HCT116 (cell line): ENCODE results near the gene BOC. TPM values are rescaled to one million over a fixed set of nuclear protein-coding genes. Genes with fewer than 3 reads are reported as not detected.

Experiments used
- ATAC-seq: fragments of 200-7000 bp; cut with Tn5 transposase; 2 replicates; pipeline ENCODE4 v1.9.1; 2020; ENCODE audit warnings: mild to moderate bottlenecking, moderate library complexity
- BruUV-seq: library from RNA; stranded (reverse); fragments of 400-500 nt; replicated peaks from 2 replicates; lab custom pipeline; 2021; lab: Mats Ljungman, UMichigan
- CTCF ChIA-PET: fragments of 300-600 bp; sonication (Branson Sonifier 250); formaldehyde crosslinking; loops from one replicate; lab custom pipeline; 2021; ENCODE audit warnings: antibody characterized with exemption; lab: Charles Lee
- POLR2A ChIA-PET: fragments of 300-600, 350-600 bp; sonication (Branson Sonifier 250); formaldehyde crosslinking; loops from one replicate; lab custom pipeline; 2021; ENCODE audit warnings: antibody characterized with exemption; lab: Charles Lee
- RAD21 ChIA-PET, 2 experiments: fragments of 300-600 bp; sonication (Branson Sonifier 250); formaldehyde crosslinking; loops; one replicate each; lab custom pipeline; 2023; ENCODE audit warnings: low total read pairs in 2 of 2; ENCODE audit not compliant: uncharacterized antibody in 2 of 2, unreplicated experiment in 2 of 2, low non-redundant PET in 1 of 2; lab: Charles Lee
- DNase-seq: peaks from one replicate; pipeline ENCODE4 v3.0.0-alpha.2; 2010; ENCODE audit warnings: low read depth, low spot score
- H2AFZ ChIP-seq: fragments of 200-600 bp; shearing (Covaris generic), sonication (generic); 2 replicates; pipeline ENCODE4 v1.6.1; 2017; ENCODE audit warnings: low read depth, mixed run types, mixed read lengths, antibody characterized with exemption, low read length; ENCODE audit not compliant: poor library complexity, severe bottlenecking
- H3K27ac ChIP-seq: 2 replicates; pipeline ENCODE4 v1.5.1; 2012; ENCODE audit warnings: low read depth, low read length
- H3K27me3 ChIP-seq: fragments of 200-600 bp; sonication (generic); 2 replicates; pipeline ENCODE4 v1.6.1; 2016; ENCODE audit warnings: mixed run types, low read length, mixed read lengths; ENCODE audit not compliant: insufficient read depth
- H3K36me3 ChIP-seq, 2 experiments: fragments of 200-500 bp in 1 of 2; fragments of 200-600 bp in 1 of 2; sonication (Bioruptor generic) in 1 of 2; sonication (generic) in 1 of 2; 2 replicates each; pipeline versions ENCODE4 v1.5.1 to v1.6.1; 2014 to 2016; ENCODE audit warnings: low read length in 2 of 2, inconsistent platforms in 1 of 2, mixed read lengths in 1 of 2, mixed run types in 1 of 2; ENCODE audit not compliant: insufficient read depth in 2 of 2, control insufficient read depth in 1 of 2
- H3K4me1 ChIP-seq, 2 experiments: fragments of 200-600 bp in 1 of 2; sonication (generic) in 1 of 2; 2 replicates each; pipeline versions ENCODE4 v1.5.1 to v1.6.1; 2012 to 2017; ENCODE audit warnings: low read length in 2 of 2, inconsistent platforms in 1 of 2, mild to moderate bottlenecking in 1 of 2, mixed read lengths in 1 of 2, mixed run types in 1 of 2, moderate library complexity in 1 of 2; ENCODE audit not compliant: insufficient read depth in 2 of 2, control insufficient read depth in 1 of 2
- H3K4me2 ChIP-seq: fragments of 200-600 bp; sonication (generic); 2 replicates; pipeline ENCODE4 v1.6.1; 2017; ENCODE audit warnings: mixed run types, low read length, mixed read lengths
- H3K4me3 ChIP-seq, 2 experiments: fragments of 200-600 bp in 1 of 2; sonication (generic) in 1 of 2; replicated peaks in 1 of 2; 2 replicates each; pipeline ENCODE4 v1.5.1; 2011 to 2016; ENCODE audit warnings: low read length in 2 of 2, control low read depth in 1 of 2, low read depth in 1 of 2, mild to moderate bottlenecking in 1 of 2, mixed read lengths in 1 of 2, mixed run types in 1 of 2
- H3K79me2 ChIP-seq: fragments of 200-600 bp; sonication (generic); 2 replicates; pipeline ENCODE4 v1.6.1; 2017; ENCODE audit warnings: mild to moderate bottlenecking, mixed run types, low read length, moderate library complexity, mixed read lengths; ENCODE audit not compliant: insufficient read depth
- H3K9ac ChIP-seq: fragments of 200-600 bp; sonication (generic); 2 replicates; pipeline ENCODE4 v1.6.1; 2016; ENCODE audit warnings: low read length, mixed read lengths
- H3K9me2 ChIP-seq: fragments of 200-600 bp; sonication (generic), shearing (Covaris generic); 2 replicates; pipeline ENCODE4 v1.6.1; 2017; ENCODE audit warnings: mixed run types, mild to moderate bottlenecking, moderate library complexity; ENCODE audit not compliant: insufficient read depth
- H3K9me3 ChIP-seq, 2 experiments: fragments of 200-500 bp in 1 of 2; fragments of 200-600 bp in 1 of 2; sonication (Bioruptor generic) in 1 of 2; sonication (generic) in 1 of 2; 2 replicates each; pipeline ENCODE4 v1.6.1; 2014 to 2017; ENCODE audit warnings: low read length in 2 of 2, mixed read lengths in 2 of 2, inconsistent platforms in 1 of 2, low read depth in 1 of 2, mild to moderate bottlenecking in 1 of 2, mixed run types in 1 of 2, moderate library complexity in 1 of 2; ENCODE audit not compliant: control insufficient read depth in 1 of 2, insufficient read depth in 1 of 2
- H4K20me1 ChIP-seq: fragments of 200-600 bp; sonication (generic), shearing (Covaris generic); 2 replicates; pipeline ENCODE4 v1.6.1; 2017; ENCODE audit warnings: mixed run types, mild to moderate bottlenecking, moderate library complexity; ENCODE audit not compliant: insufficient read depth
- CBX3 ChIP-seq: IDR thresholded peaks from 2 replicates; pipeline ENCODE4 v1.6.1; 2012; ENCODE audit warnings: low read depth
- EGR1 ChIP-seq: IDR thresholded peaks from 2 replicates; pipeline ENCODE4 v1.6.1; 2012; ENCODE audit warnings: low read depth
- POLR2A ChIP-seq: IDR thresholded peaks from 2 replicates; pipeline ENCODE4 v1.7.0; 2011; ENCODE audit warnings: borderline replicate concordance; ENCODE audit not compliant: insufficient read depth, insufficient read length; ENCODE audit errors: extremely low read depth
- POLR2AphosphoS5 ChIP-seq: IDR thresholded peaks from 2 replicates; pipeline ENCODE4 v1.6.1; 2011; ENCODE audit warnings: mild to moderate bottlenecking, low read depth, low read length, moderate library complexity
- RAD21 ChIP-seq: IDR thresholded peaks from 2 replicates; pipeline ENCODE4 v1.6.1; 2012; ENCODE audit warnings: low read depth, mild to moderate bottlenecking
- SIN3A ChIP-seq: IDR thresholded peaks from 2 replicates; pipeline ENCODE4 v1.6.1; 2012; ENCODE audit warnings: low read depth
- SP1 ChIP-seq: IDR thresholded peaks from 2 replicates; pipeline ENCODE4 v1.6.1; 2012; ENCODE audit warnings: low read depth
- SRF ChIP-seq: IDR thresholded peaks from 2 replicates; pipeline ENCODE4 v1.6.1; 2012; ENCODE audit warnings: low read depth
- YY1 ChIP-seq: IDR thresholded peaks from 2 replicates; pipeline ENCODE4 v1.6.1; 2011; ENCODE audit warnings: low read length, low read depth, moderate library complexity, mild to moderate bottlenecking; ENCODE audit not compliant: insufficient replicate concordance; ENCODE audit errors: extremely low read depth
- ZNF274 ChIP-seq: fragments of 200-500 bp; sonication (Bioruptor generic); IDR thresholded peaks from 2 replicates; pipeline ENCODE4 v1.6.1; 2014; ENCODE audit warnings: mild to moderate bottlenecking, low read depth, low read length, inconsistent platforms
- intact Hi-C: fragments of 100-400 bp; cut with micrococcal nuclease; formaldehyde crosslinking; loops from 2 replicates; pipeline ENCODE4 v1.10.0; 2022
- total RNA-seq: library from RNA; stranded (reverse); gene quantifications from one replicate; pipeline ENCODE4 v1.2.1, GENCODE V29; 2021; ENCODE audit not compliant: unreplicated experiment
- TF ChIP-seq, protein P1 (sequence below): IDR thresholded peaks from 2 replicates; pipeline ENCODE4 v1.6.1; 2012; ENCODE audit warnings: low read depth
- TF ChIP-seq, protein P2 (sequence below), 3 experiments: fragments of 200-600 bp in 1 of 3; sonication (generic) in 1 of 3; IDR thresholded peaks in 2 of 3; conservative IDR thresholded peaks in 1 of 3; 2 replicates each; pipeline ENCODE4 v1.5.1; 2012 to 2017; ENCODE audit warnings: low read depth in 2 of 3, low read length in 2 of 3, antibody characterized with exemption in 1 of 3, borderline replicate concordance in 1 of 3, control low read depth in 1 of 3, mild to moderate bottlenecking in 1 of 3, mixed read lengths in 1 of 3, mixed run types in 1 of 3, moderate library complexity in 1 of 3; ENCODE audit not compliant: insufficient read depth in 1 of 3

The BOC gene
- total RNA-seq, 1 experiment from 2014 or later = 3.3 TPM

DNA sequence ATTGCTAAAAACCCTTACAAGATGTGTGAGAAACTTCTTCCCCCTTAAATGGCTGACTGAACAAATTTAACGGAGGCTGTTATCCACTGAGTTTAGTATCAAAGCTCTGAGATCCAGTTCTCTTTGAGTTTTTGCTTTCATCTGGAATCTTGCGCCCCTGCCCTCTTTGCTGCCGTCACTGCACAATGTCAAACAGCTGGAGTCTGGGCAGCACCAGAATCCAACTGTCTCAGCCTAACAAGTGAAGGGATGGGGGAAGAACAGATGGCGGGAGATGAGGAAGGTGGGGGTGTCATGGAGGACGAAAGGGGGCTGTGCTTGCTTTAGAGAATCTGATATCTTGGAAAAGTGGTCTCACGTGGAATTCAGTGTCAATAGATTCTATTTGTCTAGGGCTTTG, 7.0 kb upstream of the BOC start:
- Histone ChIP-seq H2AFZ (no peak overlapping the region), H3K9ac (no peak overlapping the region), H3K27ac (no peak overlapping the region), H3K79me2 (no peaks in the 10 kb centered on the region), H3K9me2 (no peaks in the 10 kb centered on the region), H3K27me3 (no peaks in the 10 kb centered on the region), H3K4me3 (no peak overlapping the region), H3K4me1 (no peaks in the 10 kb centered on the region)
- no TSS peak for BruUV-seq
- no peak for DNase-seq
- RAD21 ChIA-PET = no interaction called here
- no peak for ATAC-seq
- intact Hi-C loops = no loop called here
- TF ChIP-seq, protein P1, sequence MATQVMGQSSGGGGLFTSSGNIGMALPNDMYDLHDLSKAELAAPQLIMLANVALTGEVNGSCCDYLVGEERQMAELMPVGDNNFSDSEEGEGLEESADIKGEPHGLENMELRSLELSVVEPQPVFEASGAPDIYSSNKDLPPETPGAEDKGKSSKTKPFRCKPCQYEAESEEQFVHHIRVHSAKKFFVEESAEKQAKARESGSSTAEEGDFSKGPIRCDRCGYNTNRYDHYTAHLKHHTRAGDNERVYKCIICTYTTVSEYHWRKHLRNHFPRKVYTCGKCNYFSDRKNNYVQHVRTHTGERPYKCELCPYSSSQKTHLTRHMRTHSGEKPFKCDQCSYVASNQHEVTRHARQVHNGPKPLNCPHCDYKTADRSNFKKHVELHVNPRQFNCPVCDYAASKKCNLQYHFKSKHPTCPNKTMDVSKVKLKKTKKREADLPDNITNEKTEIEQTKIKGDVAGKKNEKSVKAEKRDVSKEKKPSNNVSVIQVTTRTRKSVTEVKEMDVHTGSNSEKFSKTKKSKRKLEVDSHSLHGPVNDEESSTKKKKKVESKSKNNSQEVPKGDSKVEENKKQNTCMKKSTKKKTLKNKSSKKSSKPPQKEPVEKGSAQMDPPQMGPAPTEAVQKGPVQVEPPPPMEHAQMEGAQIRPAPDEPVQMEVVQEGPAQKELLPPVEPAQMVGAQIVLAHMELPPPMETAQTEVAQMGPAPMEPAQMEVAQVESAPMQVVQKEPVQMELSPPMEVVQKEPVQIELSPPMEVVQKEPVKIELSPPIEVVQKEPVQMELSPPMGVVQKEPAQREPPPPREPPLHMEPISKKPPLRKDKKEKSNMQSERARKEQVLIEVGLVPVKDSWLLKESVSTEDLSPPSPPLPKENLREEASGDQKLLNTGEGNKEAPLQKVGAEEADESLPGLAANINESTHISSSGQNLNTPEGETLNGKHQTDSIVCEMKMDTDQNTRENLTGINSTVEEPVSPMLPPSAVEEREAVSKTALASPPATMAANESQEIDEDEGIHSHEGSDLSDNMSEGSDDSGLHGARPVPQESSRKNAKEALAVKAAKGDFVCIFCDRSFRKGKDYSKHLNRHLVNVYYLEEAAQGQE = no peak
- TF ChIP-seq CBX3 = no peak
- no peak for TF ChIP-seq EGR1
- TF ChIP-seq POLR2AphosphoS5 = no peak
- no peak for TF ChIP-seq RAD21
- TF ChIP-seq YY1 = no peak
- TF ChIP-seq SP1 = no peak
- TF ChIP-seq ZNF274 = no peak
- TF ChIP-seq SRF = no peak
- no peak for TF ChIP-seq SIN3A
- TF ChIP-seq, protein P2, sequence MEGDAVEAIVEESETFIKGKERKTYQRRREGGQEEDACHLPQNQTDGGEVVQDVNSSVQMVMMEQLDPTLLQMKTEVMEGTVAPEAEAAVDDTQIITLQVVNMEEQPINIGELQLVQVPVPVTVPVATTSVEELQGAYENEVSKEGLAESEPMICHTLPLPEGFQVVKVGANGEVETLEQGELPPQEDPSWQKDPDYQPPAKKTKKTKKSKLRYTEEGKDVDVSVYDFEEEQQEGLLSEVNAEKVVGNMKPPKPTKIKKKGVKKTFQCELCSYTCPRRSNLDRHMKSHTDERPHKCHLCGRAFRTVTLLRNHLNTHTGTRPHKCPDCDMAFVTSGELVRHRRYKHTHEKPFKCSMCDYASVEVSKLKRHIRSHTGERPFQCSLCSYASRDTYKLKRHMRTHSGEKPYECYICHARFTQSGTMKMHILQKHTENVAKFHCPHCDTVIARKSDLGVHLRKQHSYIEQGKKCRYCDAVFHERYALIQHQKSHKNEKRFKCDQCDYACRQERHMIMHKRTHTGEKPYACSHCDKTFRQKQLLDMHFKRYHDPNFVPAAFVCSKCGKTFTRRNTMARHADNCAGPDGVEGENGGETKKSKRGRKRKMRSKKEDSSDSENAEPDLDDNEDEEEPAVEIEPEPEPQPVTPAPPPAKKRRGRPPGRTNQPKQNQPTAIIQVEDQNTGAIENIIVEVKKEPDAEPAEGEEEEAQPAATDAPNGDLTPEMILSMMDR (IDR thresholded peaks at IDR 0.05 in 2 of 3, conservative IDR thresholded peaks at IDR 0.05 in 1 of 3; ENCODE audit: borderline replicate concordance in 1 of 3, insufficient read depth in 1 of 3, low read depth in 2 of 3, low read length in 2 of 3) = no peak
- TF ChIP-seq POLR2A = no peak
- TF ChIP-seq, all 23 proteins: peak for 0
- Histone ChIP-seq H3K36me3 (no peaks in the 10 kb centered on the region), H3K4me2 (no peak overlapping the region), H4K20me1 (no peaks in the 10 kb centered on the region), H3K9me3 (no peaks in the 10 kb centered on the region)
- POLR2A ChIA-PET = no interaction called here
- CTCF ChIA-PET = no interaction called here
